CD4-positive, alpha-beta memory T cell (primary cell): ENCODE results near the gene ATP2C2. TPM values are rescaled to one million over a fixed set of nuclear protein-coding genes. Genes with fewer than 3 reads are reported as not detected.
"Not testable (repeated sequence)": the region's sequence is repeated elsewhere in the genome, so short reads cannot be mapped to it uniquely, and the experiment has no call there.

Experiments used
- CTCF ChIA-PET: fragments of 350-600 bp; sonication (Branson Sonifier 250); formaldehyde crosslinking; loops from one replicate; lab custom pipeline; 2021; ENCODE audit warnings: inconsistent platforms; ENCODE audit not compliant: partially characterized antibody; lab: Charles Lee
- POLR2A ChIA-PET: fragments of 350-600 bp; sonication (Branson Sonifier 250); formaldehyde crosslinking; loops from one replicate; lab custom pipeline; 2021; ENCODE audit not compliant: partially characterized antibody; lab: Charles Lee
- DNase-seq, 5 donors: peaks; one replicate each; pipeline versions ENCODE4 v3.0.0 to v3.0.0-alpha.2; 2020 to 2022; ENCODE audit warnings: mixed read lengths in 1 of 5
- H3K27ac ChIP-seq: one replicate; pipeline ENCODE4 v1.7.0; 2013; ENCODE audit warnings: low read depth, low read length
- H3K27me3 ChIP-seq: 2 replicates; pipeline ENCODE4 v1.7.0; 2013; ENCODE audit warnings: mild to moderate bottlenecking, low read length, moderate library complexity; ENCODE audit not compliant: insufficient read depth
- H3K36me3 ChIP-seq: 2 replicates; pipeline ENCODE4 v1.7.0; 2013; ENCODE audit warnings: mild to moderate bottlenecking, low read length, moderate library complexity; ENCODE audit not compliant: insufficient read depth
- H3K4me1 ChIP-seq: 2 replicates; pipeline ENCODE4 v1.7.0; 2013; ENCODE audit warnings: mild to moderate bottlenecking, low read length, moderate library complexity; ENCODE audit not compliant: insufficient read depth
- H3K4me3 ChIP-seq, 2 donors: one replicate each; pipeline ENCODE4 v1.7.0; 2013; ENCODE audit warnings: low read length in 2 of 2, mild to moderate bottlenecking in 1 of 2
- H3K9me3 ChIP-seq, 2 donors: one replicate each; pipeline ENCODE4 v1.7.0; 2013; ENCODE audit warnings: low read length in 2 of 2, control low read depth in 1 of 2; ENCODE audit not compliant: control insufficient read depth in 1 of 2
- H3K27ac Mint-ChIP-seq, 7 donors: one replicate each; pipeline ENCODE4 v1.8.0; 2020 to 2021; ENCODE audit warnings: mixed read lengths in 7 of 7, mild to moderate bottlenecking in 6 of 7, inconsistent platforms in 3 of 7, moderate library complexity in 3 of 7
- H3K27me3 Mint-ChIP-seq, 2 donors: one replicate each; pipeline ENCODE4 v1.8.0; 2020 to 2021; ENCODE audit warnings: mixed read lengths in 2 of 2
- H3K36me3 Mint-ChIP-seq, 2 donors: one replicate each; pipeline ENCODE4 v1.8.0; 2020 to 2021; ENCODE audit warnings: mixed read lengths in 2 of 2, inconsistent platforms in 1 of 2, mild to moderate bottlenecking in 1 of 2
- H3K4me1 Mint-ChIP-seq, 4 donors: one replicate each; pipeline ENCODE4 v1.8.0; 2020 to 2021; ENCODE audit warnings: mixed read lengths in 4 of 4, mild to moderate bottlenecking in 1 of 4
- H3K4me3 Mint-ChIP-seq, 8 donors: one replicate each; pipeline ENCODE4 v1.8.0; 2020 to 2021; ENCODE audit warnings: mixed read lengths in 8 of 8, mild to moderate bottlenecking in 7 of 8, moderate library complexity in 6 of 8, inconsistent platforms in 3 of 8
- H3K9me3 Mint-ChIP-seq, 8 donors: one replicate each; pipeline ENCODE4 v1.8.0; 2020 to 2021; ENCODE audit warnings: mixed read lengths in 8 of 8, mild to moderate bottlenecking in 5 of 8, inconsistent platforms in 3 of 8, moderate library complexity in 1 of 8
- intact Hi-C: fragments of 100-400 bp; cut with micrococcal nuclease; formaldehyde crosslinking; loops from one replicate; pipeline ENCODE4 v1.15.1; 2023
- polyA plus RNA-seq, 2 donors: library from polyadenylated mRNA; unstranded; fragments of 300-500 nt; fragmentation: Illumina TruSeq; gene quantifications; one replicate each; pipeline ENCODE4 v1.2.3, GENCODE V29; 2021
- total RNA-seq, 2 experiments: library from RNA; stranded (reverse); gene quantifications; one replicate each; pipeline ENCODE4 v1.2.3, GENCODE V29; 2021

ATP2C2 gene
- total and polyA plus RNA-seq, 4 experiments from 2014 or later: not detected

DNA sequence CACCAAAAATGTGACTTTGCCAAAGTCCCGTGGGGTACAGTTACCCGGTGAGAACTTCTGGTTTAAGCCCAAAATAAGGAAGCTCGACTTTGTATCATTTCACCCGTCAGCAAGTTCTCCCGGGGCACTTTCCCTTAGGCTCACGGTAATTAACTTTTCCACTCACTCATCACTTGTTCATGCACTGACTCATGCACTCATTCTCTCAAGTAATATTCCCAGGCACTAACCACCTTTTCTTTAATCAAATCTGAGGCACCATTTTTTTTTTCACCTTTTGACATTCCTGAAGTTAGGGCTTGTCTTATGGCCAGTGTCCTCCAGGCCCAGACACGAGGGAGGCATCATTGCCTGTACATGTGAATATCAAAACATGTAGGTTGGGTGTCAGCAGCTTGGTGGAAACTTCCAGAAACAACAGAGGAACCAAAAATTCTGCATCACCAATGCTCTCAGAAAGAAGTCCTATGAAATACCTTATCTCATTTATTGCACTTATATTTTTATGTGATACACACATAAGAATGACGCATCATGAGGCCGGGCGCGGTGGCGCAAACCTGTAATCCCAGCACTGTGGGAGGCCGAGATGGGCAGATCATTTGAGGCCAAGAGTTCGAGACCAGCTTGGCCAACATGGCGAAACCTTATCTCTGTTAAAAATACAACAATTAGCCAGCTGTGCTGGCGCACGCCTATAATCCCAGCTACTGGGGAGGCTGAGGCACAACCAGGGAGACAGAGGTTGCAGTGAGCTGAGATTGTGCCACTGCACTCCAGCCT lies 36.1 kb upstream of the ATP2C2 start:
- Histone ChIP-seq H3K4me3 (no peak overlapping the region), H3K9me3 (no peaks in the 10 kb centered on the region), H3K27ac (no peak overlapping the region), H3K27me3 (no peaks in the 10 kb centered on the region), H3K4me1 (no peaks in the 10 kb centered on the region), H3K36me3 (no peaks in the 10 kb centered on the region)
- H3K27me3 Mint-ChIP-seq: peaks cover 6 to 8% of the 10 kb centered on the region in 2 donors
- intact Hi-C loops: no loop called here
- no peaks in the 10 kb centered on the region for H3K4me1 Mint-ChIP-seq
- POLR2A ChIA-PET: no interaction called here
- peaks cover 0 to 1% of the 10 kb centered on the region in 2 donors for H3K36me3 Mint-ChIP-seq
- no peak overlapping the region for H3K27ac Mint-ChIP-seq
- H3K9me3 Mint-ChIP-seq: peaks cover 0 to 29% (median 16%) of the 10 kb centered on the region in 8 donors
- CTCF ChIA-PET: no interaction called here
- DNase-seq: no peak
- H3K4me3 Mint-ChIP-seq: no peak overlapping the region

DNA sequence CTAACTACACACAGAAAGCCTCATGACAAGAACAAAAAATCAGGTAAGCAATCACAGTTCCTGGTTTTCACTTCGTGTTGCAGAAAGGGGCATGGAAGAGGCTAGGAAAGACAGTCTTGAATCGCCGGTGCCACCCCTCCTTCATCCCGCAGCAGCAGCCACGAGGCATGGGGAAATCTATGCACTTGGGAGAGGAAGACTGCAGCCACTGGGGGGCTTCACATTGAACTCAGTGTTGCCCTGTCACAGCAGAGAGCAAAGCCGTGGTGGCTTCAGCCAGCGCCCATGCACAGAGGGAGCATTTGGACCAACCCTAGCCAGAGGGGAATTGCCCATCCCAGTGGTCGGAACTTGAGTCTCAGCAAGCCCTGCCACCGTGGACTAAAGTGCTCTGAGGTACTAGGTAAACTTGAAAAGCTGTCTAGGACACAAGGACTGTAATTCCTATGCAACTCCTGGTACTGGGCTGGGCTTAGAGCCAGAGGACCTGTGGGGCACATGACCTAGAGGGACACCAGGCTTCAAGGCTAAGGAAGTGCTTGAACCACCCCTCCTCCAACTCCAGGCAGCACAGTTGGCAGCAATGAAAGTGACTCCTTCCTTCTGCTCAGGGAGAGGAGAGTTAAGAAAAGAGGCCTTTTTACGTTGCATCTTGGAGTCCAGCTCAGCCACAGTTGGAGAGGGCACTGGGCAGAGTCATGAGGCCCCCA lies 35.2 kb upstream of the ATP2C2 start:
- Mint-ChIP-seq H3K27me3 (peaks cover 4 to 8% of the 10 kb centered on the region in 2 donors), H3K9me3 (peaks cover 0 to 30% (median 18%) of the 10 kb centered on the region in 8 donors), H3K36me3 (peaks cover 0 to 1% of the 10 kb centered on the region in 2 donors), H3K4me1 (no peaks in the 10 kb centered on the region), H3K4me3 (no peak overlapping the region), H3K27ac (no peak overlapping the region)
- Histone ChIP-seq H3K9me3 (no peaks in the 10 kb centered on the region), H3K4me3 (no peak overlapping the region), H3K4me1 (no peaks in the 10 kb centered on the region), H3K36me3 (no peaks in the 10 kb centered on the region), H3K27ac (no peak overlapping the region), H3K27me3 (no peaks in the 10 kb centered on the region)
- intact Hi-C loops: no loop called here
- CTCF ChIA-PET: no interaction called here
- POLR2A ChIA-PET: no interaction called here
- no peak for DNase-seq

DNA sequence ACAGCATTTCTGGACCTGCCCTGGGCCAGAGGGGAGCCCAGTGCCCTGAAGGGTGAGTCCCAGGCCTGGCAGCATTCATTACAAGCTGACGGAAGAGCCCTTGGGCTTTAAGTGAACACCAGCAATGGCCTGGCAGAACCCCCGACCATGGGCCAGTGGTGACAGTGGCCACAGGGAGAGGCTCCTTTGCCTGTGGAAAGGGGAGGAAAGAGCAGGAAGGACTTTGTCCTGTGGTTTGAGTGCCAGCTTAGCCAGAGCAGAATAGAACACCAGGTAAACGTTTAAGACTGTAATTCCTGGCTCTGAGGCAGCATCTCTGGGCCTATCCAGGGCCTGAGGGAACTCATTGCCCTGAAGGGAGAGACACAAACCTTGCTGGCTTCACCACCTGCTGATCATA lies 34.3 kb upstream of the ATP2C2 start:
- H3K4me3 ChIP-seq: no peak overlapping the region
- peaks cover 0 to 1% of the 10 kb centered on the region in 2 donors for H3K36me3 Mint-ChIP-seq
- peaks cover 5 to 8% of the 10 kb centered on the region in 2 donors for H3K27me3 Mint-ChIP-seq
- intact Hi-C loops: no loop called here
- H3K9me3 ChIP-seq: no peaks in the 10 kb centered on the region
- H3K4me3 Mint-ChIP-seq: no peak overlapping the region
- no peak overlapping the region for H3K27ac ChIP-seq
- peaks cover 0 to 30% (median 18%) of the 10 kb centered on the region in 8 donors for H3K9me3 Mint-ChIP-seq
- CTCF ChIA-PET: no interaction called here
- no peaks in the 10 kb centered on the region for H3K36me3 ChIP-seq
- H3K27ac Mint-ChIP-seq: no peak overlapping the region
- no peaks in the 10 kb centered on the region for H3K4me1 Mint-ChIP-seq
- POLR2A ChIA-PET: no interaction called here
- no peaks in the 10 kb centered on the region for H3K27me3 ChIP-seq
- no peak for DNase-seq
- H3K4me1 ChIP-seq: no peaks in the 10 kb centered on the region

DNA sequence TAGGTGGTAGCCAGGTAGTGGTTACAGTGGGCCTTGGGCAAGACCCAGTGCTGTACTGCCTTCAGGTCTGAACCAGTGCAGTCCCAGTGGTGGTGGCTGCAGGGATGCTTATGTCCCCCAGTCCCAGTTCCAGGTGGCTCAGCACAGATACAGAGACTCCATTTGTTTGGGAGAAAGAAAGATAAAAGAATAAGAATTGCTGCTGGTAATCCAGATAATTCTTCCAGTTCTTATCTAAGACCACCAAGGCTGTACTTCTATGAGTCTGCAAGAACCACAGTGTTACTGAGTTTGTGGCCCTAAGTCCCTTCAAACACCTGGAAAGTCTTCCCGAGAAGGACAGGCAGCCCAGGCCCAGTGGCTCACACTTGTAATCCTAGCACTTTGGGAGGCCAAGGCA lies 33.9 kb upstream of the ATP2C2 start:
- Histone ChIP-seq H3K9me3 (no peaks in the 10 kb centered on the region), H3K36me3 (no peaks in the 10 kb centered on the region), H3K27me3 (no peaks in the 10 kb centered on the region), H3K4me3 (no peak overlapping the region), H3K27ac (no peak overlapping the region), H3K4me1 (no peaks in the 10 kb centered on the region)
- H3K36me3 Mint-ChIP-seq: peaks cover 0 to 1% of the 10 kb centered on the region in 2 donors
- no peak overlapping the region for H3K27ac Mint-ChIP-seq
- no peaks in the 10 kb centered on the region for H3K4me1 Mint-ChIP-seq
- intact Hi-C loops: no loop called here
- no peak overlapping the region for H3K4me3 Mint-ChIP-seq
- CTCF ChIA-PET: no interaction called here
- POLR2A ChIA-PET: no interaction called here
- H3K27me3 Mint-ChIP-seq: peaks cover 5 to 8% of the 10 kb centered on the region in 2 donors
- peaks cover 0 to 30% (median 18%) of the 10 kb centered on the region in 8 donors for H3K9me3 Mint-ChIP-seq
- DNase-seq: no peak

DNA sequence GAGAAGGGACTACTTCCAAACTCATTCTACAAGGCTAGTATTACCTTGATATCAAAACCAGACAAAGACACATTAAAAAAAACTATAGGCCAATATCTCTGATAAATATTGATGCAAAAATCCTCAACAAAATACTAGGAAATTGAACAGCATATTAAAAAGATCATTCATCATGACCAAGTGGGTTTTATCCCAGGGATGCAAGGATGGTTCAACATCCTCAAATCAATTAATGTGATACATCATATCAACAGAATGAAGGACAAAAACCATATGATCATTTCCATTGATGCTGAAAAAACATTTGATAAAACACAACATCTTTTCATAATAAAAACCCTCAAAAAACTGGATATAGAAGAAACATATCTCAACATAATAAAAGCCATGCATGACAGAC lies 31.1 kb upstream of the ATP2C2 start:
- H3K27ac Mint-ChIP-seq, DNase-seq, CTCF ChIA-PET, H3K4me1 ChIP-seq, H3K4me3 ChIP-seq, H3K27ac ChIP-seq, H3K4me3 Mint-ChIP-seq, H3K36me3 ChIP-seq, H3K9me3 ChIP-seq, POLR2A ChIA-PET, H3K27me3 Mint-ChIP-seq, intact Hi-C loops, H3K4me1 Mint-ChIP-seq, H3K36me3 Mint-ChIP-seq, H3K27me3 ChIP-seq: not testable (repeated sequence)
- H3K9me3 Mint-ChIP-seq: peaks cover 0 to 30% (median 18%) of the 10 kb centered on the region in 8 donors

DNA sequence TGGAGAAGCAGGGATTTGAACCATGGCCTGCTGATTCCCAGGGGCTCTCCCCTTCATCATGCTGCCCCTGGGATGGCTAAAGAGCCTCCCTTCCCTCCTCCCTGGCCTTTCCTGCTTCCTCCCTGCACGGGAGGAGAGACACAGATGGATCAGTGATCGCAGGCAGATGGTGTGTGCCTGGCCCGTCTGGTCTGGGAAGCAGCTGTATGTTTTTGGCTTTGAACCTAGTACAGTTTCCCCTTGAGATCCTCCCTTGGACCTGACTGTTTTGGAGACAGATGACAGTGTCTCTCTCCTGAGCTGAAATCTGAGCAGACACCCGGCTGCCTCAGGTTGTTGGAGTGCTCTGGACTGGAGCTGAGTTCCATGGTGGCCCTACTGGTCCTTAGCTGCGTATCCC lies 29.0 kb upstream of the ATP2C2 start:
- no peak for DNase-seq
- peaks cover 0 to 1% of the 10 kb centered on the region in 2 donors for H3K36me3 Mint-ChIP-seq
- Histone ChIP-seq H3K4me1 (no peaks in the 10 kb centered on the region), H3K9me3 (no peaks in the 10 kb centered on the region), H3K36me3 (no peaks in the 10 kb centered on the region), H3K27me3 (no peaks in the 10 kb centered on the region), H3K4me3 (no peak overlapping the region), H3K27ac (no peak overlapping the region)
- peaks cover 0 to 30% (median 18%) of the 10 kb centered on the region in 8 donors for H3K9me3 Mint-ChIP-seq
- CTCF ChIA-PET: no interaction called here
- no peak overlapping the region for H3K27ac Mint-ChIP-seq
- H3K27me3 Mint-ChIP-seq: peaks cover 2 to 4% of the 10 kb centered on the region in 2 donors
- POLR2A ChIA-PET: no interaction called here
- intact Hi-C loops: no loop called here
- H3K4me3 Mint-ChIP-seq: no peak overlapping the region
- no peaks in the 10 kb centered on the region for H3K4me1 Mint-ChIP-seq

DNA sequence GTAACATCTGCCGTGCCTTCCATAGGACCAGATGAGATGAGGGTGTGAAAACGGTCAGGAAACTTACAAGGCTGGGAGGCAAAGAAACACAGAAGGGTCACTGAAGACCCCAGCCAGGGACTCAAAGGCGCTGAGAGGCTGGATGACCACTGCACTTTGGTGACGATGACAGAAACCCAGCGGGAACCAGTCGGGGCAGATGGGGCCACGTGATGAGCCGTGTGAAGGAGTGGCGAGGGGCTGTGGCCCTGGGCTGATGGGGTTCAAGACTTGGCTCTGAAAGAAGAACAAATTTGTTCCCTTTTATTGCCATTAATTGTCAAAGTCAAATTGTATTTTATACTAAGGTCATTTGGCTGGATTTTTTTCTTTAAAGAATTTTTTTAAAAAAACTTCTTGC lies 28.6 kb upstream of the ATP2C2 start:
- intact Hi-C loops: no loop called here
- no peak for DNase-seq

More for the DNA sequence above, 28.6 kb upstream of the ATP2C2 start:
- Mint-ChIP-seq H3K27ac (no peak overlapping the region), H3K4me1 (no peaks in the 10 kb centered on the region), H3K9me3 (peaks cover 0 to 30% (median 18%) of the 10 kb centered on the region in 8 donors), H3K27me3 (peaks cover 2 to 4% of the 10 kb centered on the region in 2 donors), H3K36me3 (peaks cover 0 to 1% of the 10 kb centered on the region in 2 donors), H3K4me3 (no peak overlapping the region)
- H3K4me3 ChIP-seq: no peak overlapping the region
- H3K9me3 ChIP-seq: no peaks in the 10 kb centered on the region
- no peaks in the 10 kb centered on the region for H3K36me3 ChIP-seq
- POLR2A ChIA-PET: no interaction called here
- no peaks in the 10 kb centered on the region for H3K4me1 ChIP-seq
- CTCF ChIA-PET: no interaction called here
- no peak overlapping the region for H3K27ac ChIP-seq
- no peaks in the 10 kb centered on the region for H3K27me3 ChIP-seq
